ENCODE measurements around the gene GORASP1. TPM values are rescaled to one million over a fixed set of nuclear protein-coding genes. Genes with fewer than 3 reads are reported as not detected.

Gene GORASP1
- total and polyA plus RNA-seq, 2 of the 13 experiments (the other 11 are each of a cell fraction or from before 2014, with no cell fraction given) = 36.4 to 39.8 TPM

DNA sequence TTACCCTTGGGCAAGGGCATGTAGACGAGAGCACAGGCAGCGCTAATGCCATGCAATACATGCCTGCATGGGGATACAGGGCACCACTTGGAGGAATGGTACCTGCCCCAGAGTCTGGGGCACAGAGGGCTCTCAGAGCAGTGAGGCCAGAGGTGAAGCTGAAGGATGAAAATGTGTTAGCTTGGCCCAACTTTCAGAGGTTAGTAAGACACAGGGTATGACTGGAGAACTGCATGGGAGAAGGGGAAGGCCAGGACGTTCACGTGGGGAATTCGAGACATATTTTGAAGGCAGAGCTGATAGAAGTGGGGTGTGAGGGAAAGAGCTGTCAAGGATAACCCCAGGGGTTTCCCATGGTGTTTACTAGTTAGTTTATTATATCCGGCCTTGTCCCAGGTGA, 26.4 kb upstream of the GORASP1 start:
- ChIA-PET CTCF (ENCODE audit: low intra/inter-chr PET ratio, low total read pairs) (no interaction called here), POLR2A (no interaction called here)
- H3K4me2 ChIP-seq (ENCODE audit: low read depth, low read length) = no peak overlapping the region
- ATAC-seq (no peak), FAIRE-seq (no peak), DNase-seq (ENCODE audit: low spot score) (no peak)
- H3K4me1 ChIP-seq (ENCODE audit: insufficient read depth, low read length) = no peaks in the 10 kb centered on the region
- H2AFZ ChIP-seq (ENCODE audit: low read length) = no peak overlapping the region
- TF ChIP-seq ZNF367 (CRISPR knock-in tag; IDR thresholded peaks at IDR 0.05; ENCODE audit: borderline replicate concordance) (no peak), FOXM1 (CRISPR knock-in tag; IDR thresholded peaks at IDR 0.05) (no peak), ZNF44 (CRISPR knock-in tag; IDR thresholded peaks at IDR 0.05) (no peak), ZNF563 (CRISPR knock-in tag; IDR thresholded peaks at IDR 0.05) (no peak), ZFYVE20 (CRISPR knock-in tag; IDR thresholded peaks at IDR 0.05; ENCODE audit: borderline replicate concordance, low read depth) (no peak), RBM22 (optimal IDR thresholded peaks at IDR 0.05; ENCODE audit: low read length) (no peak), MED1 (CRISPR knock-in tag; IDR thresholded peaks at IDR 0.05) (no peak), REPIN1 (CRISPR knock-in tag; IDR thresholded peaks at IDR 0.05; ENCODE audit: borderline replicate concordance, low read depth) (no peak)
- TF ChIP-seq, protein P1, sequence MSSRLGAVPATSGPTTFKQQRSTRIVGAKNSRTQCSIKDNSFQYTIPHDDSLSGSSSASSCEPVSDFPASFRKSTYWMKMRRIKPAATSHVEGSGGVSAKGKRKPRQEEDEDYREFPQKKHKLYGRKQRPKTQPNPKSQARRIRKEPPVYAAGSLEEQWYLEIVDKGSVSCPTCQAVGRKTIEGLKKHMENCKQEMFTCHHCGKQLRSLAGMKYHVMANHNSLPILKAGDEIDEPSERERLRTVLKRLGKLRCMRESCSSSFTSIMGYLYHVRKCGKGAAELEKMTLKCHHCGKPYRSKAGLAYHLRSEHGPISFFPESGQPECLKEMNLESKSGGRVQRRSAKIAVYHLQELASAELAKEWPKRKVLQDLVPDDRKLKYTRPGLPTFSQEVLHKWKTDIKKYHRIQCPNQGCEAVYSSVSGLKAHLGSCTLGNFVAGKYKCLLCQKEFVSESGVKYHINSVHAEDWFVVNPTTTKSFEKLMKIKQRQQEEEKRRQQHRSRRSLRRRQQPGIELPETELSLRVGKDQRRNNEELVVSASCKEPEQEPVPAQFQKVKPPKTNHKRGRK (CRISPR knock-in tag; IDR thresholded peaks at IDR 0.05) = no peak
- TF ChIP-seq, protein P2, sequence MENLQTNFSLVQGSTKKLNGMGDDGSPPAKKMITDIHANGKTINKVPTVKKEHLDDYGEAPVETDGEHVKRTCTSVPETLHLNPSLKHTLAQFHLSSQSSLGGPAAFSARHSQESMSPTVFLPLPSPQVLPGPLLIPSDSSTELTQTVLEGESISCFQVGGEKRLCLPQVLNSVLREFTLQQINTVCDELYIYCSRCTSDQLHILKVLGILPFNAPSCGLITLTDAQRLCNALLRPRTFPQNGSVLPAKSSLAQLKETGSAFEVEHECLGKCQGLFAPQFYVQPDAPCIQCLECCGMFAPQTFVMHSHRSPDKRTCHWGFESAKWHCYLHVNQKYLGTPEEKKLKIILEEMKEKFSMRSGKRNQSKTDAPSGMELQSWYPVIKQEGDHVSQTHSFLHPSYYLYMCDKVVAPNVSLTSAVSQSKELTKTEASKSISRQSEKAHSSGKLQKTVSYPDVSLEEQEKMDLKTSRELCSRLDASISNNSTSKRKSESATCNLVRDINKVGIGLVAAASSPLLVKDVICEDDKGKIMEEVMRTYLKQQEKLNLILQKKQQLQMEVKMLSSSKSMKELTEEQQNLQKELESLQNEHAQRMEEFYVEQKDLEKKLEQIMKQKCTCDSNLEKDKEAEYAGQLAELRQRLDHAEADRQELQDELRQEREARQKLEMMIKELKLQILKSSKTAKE (CRISPR knock-in tag; IDR thresholded peaks at IDR 0.05; ENCODE audit: borderline replicate concordance) = no peak
- TF ChIP-seq, protein P3, sequence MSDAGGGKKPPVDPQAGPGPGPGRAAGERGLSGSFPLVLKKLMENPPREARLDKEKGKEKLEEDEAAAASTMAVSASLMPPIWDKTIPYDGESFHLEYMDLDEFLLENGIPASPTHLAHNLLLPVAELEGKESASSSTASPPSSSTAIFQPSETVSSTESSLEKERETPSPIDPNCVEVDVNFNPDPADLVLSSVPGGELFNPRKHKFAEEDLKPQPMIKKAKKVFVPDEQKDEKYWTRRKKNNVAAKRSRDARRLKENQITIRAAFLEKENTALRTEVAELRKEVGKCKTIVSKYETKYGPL (CRISPR knock-in tag; IDR thresholded peaks at IDR 0.05) = no peak
- TF ChIP-seq, protein P4, sequence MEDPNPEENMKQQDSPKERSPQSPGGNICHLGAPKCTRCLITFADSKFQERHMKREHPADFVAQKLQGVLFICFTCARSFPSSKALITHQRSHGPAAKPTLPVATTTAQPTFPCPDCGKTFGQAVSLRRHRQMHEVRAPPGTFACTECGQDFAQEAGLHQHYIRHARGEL (CRISPR knock-in tag; IDR thresholded peaks at IDR 0.05) = no peak
- TF ChIP-seq, protein P5, sequence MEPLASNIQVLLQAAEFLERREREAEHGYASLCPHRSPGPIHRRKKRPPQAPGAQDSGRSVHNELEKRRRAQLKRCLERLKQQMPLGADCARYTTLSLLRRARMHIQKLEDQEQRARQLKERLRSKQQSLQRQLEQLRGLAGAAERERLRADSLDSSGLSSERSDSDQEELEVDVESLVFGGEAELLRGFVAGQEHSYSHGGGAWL (CRISPR knock-in tag; IDR thresholded peaks at IDR 0.05) = no peak
- no peaks in the 10 kb centered on the region for H3K79me2 ChIP-seq (ENCODE audit: insufficient read depth, low read length)
- H3K4me3 ChIP-seq (replicated peaks in 1 of 3; ENCODE audit: insufficient read depth in 1 of 3, low read depth in 2 of 3, low read length in 3 of 3) = no peak overlapping the region
- intact Hi-C loops (cut with micrococcal nuclease; ENCODE audit: unreplicated experiment) (no loop called here), in situ Hi-C loops (cut with HindIII; ENCODE audit: extremely low pct_ligation_motif_present, low pct_unique_long_range_greater_than_20kb) (no loop called here)
- H3K36me3 ChIP-seq (replicated peaks in 1 of 2; ENCODE audit: control insufficient read depth in 1 of 2, insufficient read depth in 2 of 2, low read length in 2 of 2) = no peaks in the 10 kb centered on the region
- no peak overlapping the region for H3K9ac ChIP-seq (ENCODE audit: insufficient read depth, low read depth, low read length)
- BruUV-seq (replicated peaks) = no TSS peak
- H4K20me1 ChIP-seq (ENCODE audit: insufficient read depth, low read length) = no peaks in the 10 kb centered on the region; the same call in 1 of the 2 replicates
- H3K27ac ChIP-seq (ENCODE audit: extremely low read length, insufficient read depth, low read length) = no peak overlapping the region
- H3K27me3 ChIP-seq (ENCODE audit: control insufficient read depth in 1 of 2, insufficient read depth in 2 of 2, low read length in 2 of 2) = 0 out of 5 replicates have a peak, but pooled peaks cover 0 to 1% of the 10 kb centered on the region in 2 experiments
- H3K9me3 ChIP-seq (ENCODE audit: low read length) = no peaks in the 10 kb centered on the region
- WGBS (ENCODE audit: low lambda C conversion rate) = 43% methylated on average over 6 of the region's 6 CpGs
